ENCODE results near the gene ZMIZ1. TPM values are rescaled to one million over a fixed set of nuclear protein-coding genes. Genes with fewer than 3 reads are reported as not detected.

The ZMIZ1 gene
- total RNA-seq, 1 experiment from 2014 or later, result 34.2 TPM

GRCh38 chr10:79200346-79200745 is 131.6 kb downstream of the ZMIZ1 start:
- TF ChIP-seq SIN3A (IDR thresholded peaks at IDR 0.05; ENCODE audit: borderline replicate concordance, insufficient read depth, low read depth, low read length) (no peak), TCF7L2 (IDR thresholded peaks at IDR 0.05; ENCODE audit: low read depth, low read length) (no peak), POLR2AphosphoS5 (IDR thresholded peaks at IDR 0.05; ENCODE audit: low read depth, low read length) (no peak), REST (IDR thresholded peaks at IDR 0.05; ENCODE audit: insufficient read depth in 1 of 2, low read depth in 2 of 2, low read length in 1 of 2) (no peak), CTCF (IDR thresholded peaks at IDR 0.05) (no peak; the same call in 1 of the 2 replicates)
- CTCF ChIA-PET, result no interaction called here
- no peak overlapping the region for H3K27ac ChIP-seq (ENCODE audit: low read length)
- ATAC-seq (no peak), DNase-seq (ENCODE audit: low read depth, low spot score) (no peak)
- peaks cover under 1% of the 10 kb centered on the region; the same call in 1 of the 2 replicates for H3K4me1 ChIP-seq (ENCODE audit: control insufficient read depth, insufficient read depth, low read length)
- no peaks in the 10 kb centered on the region for H3K36me3 ChIP-seq (ENCODE audit: control insufficient read depth, insufficient read depth, low read length)
- POLR2A ChIA-PET, result no interaction called here
- BruUV-seq (replicated peaks), result no TSS peak
- no peaks in the 10 kb centered on the region for H3K9me3 ChIP-seq (ENCODE audit: control insufficient read depth, insufficient read depth, low read depth, low read length)
- no peaks in the 10 kb centered on the region for H3K27me3 ChIP-seq (ENCODE audit: control insufficient read depth, insufficient read depth, low read length)
- intact Hi-C loops (cut with micrococcal nuclease; ENCODE audit: unreplicated experiment) (no loop called here), in situ Hi-C loops (cut with HindIII; ENCODE audit: low pct_unique_long_range_greater_than_20kb, low sequenced_read_pairs) (no loop called here)
- no peak overlapping the region for H3K4me3 ChIP-seq (ENCODE audit: low read depth in 2 of 2, low read length in 2 of 2)

DNA sequence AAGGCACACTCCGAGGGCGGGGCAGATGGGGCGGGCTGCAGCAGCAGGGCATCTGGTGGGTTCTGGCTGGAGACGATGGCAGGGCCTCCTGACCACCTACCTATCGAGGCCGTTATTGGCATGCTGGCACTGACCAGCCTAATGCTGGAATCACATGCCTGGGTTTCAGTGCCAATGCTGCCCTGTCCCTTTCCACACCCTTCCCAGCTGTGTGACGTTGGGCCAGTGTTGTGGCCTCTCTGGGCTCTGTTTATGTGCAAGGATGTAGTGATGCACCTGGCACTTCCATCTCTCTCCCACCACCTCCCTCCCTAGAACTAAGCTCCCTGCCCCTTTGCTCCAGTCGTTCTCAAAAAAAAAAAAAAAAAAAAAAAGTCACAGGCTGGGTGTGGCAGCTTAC is 132.9 kb downstream of the ZMIZ1 start:
- ATAC-seq (no peak), DNase-seq (ENCODE audit: low read depth, low spot score) (no peak)
- H3K27ac ChIP-seq (ENCODE audit: low read length), result no peak overlapping the region
- H3K4me1 ChIP-seq (ENCODE audit: control insufficient read depth, insufficient read depth, low read length), result no peaks in the 10 kb centered on the region
- in situ Hi-C loops (cut with HindIII; ENCODE audit: low pct_unique_long_range_greater_than_20kb, low sequenced_read_pairs), result no loop called here
- no peak for TF ChIP-seq REST (IDR thresholded peaks at IDR 0.05; ENCODE audit: insufficient read depth in 1 of 2, low read depth in 2 of 2, low read length in 1 of 2)
- no peak for TF ChIP-seq TCF7L2 (IDR thresholded peaks at IDR 0.05; ENCODE audit: low read depth, low read length)
- TF ChIP-seq SIN3A (IDR thresholded peaks at IDR 0.05; ENCODE audit: borderline replicate concordance, insufficient read depth, low read depth, low read length), result no peak
- TF ChIP-seq POLR2AphosphoS5 (IDR thresholded peaks at IDR 0.05; ENCODE audit: low read depth, low read length), result no peak
- no peak for TF ChIP-seq CTCF (IDR thresholded peaks at IDR 0.05)
- no peak overlapping the region for H3K4me3 ChIP-seq (ENCODE audit: low read depth in 2 of 2, low read length in 2 of 2)
- H3K36me3 ChIP-seq (ENCODE audit: control insufficient read depth, insufficient read depth, low read length), result no peaks in the 10 kb centered on the region
- H3K9me3 ChIP-seq (ENCODE audit: control insufficient read depth, insufficient read depth, low read depth, low read length), result no peaks in the 10 kb centered on the region
- intact Hi-C loops (cut with micrococcal nuclease; ENCODE audit: unreplicated experiment), result no loop called here
- no peaks in the 10 kb centered on the region for H3K27me3 ChIP-seq (ENCODE audit: control insufficient read depth, insufficient read depth, low read length)
- ChIA-PET CTCF (no interaction called here), POLR2A (interaction anchor here (0.7 kb wide), 1 partner anchor 97 kb away, joined by 11 read pairs; no protein-coding TSS in a partner anchor)
- BruUV-seq (replicated peaks), result no TSS peak
